Activated CD4-positive, alpha-beta T cell treated with anti-CD3 and anti-CD28 coated beads, Interleukin-2, amount 10 ng/mL, durations not matched to agents 24 days and 14 days (primary cell): ENCODE results near the gene RNU1-3. TPM values are rescaled to one million over a fixed set of nuclear protein-coding genes. Genes with fewer than 3 reads are reported as not detected.

ENCODE experiments used
- DNase-seq: peaks from one replicate; pipeline ENCODE4 v3.0.0; 2022
- H3K27ac Mint-ChIP-seq: one replicate; pipeline ENCODE4 v1.8.0; 2022; ENCODE audit warnings: mild to moderate bottlenecking, mixed read lengths
- H3K27me3 Mint-ChIP-seq: one replicate; pipeline ENCODE4 v1.8.0; 2022; ENCODE audit warnings: mixed read lengths
- H3K36me3 Mint-ChIP-seq: one replicate; pipeline ENCODE4 v1.8.0; 2022; ENCODE audit warnings: low read depth, mild to moderate bottlenecking, mixed read lengths
- H3K4me1 Mint-ChIP-seq: one replicate; pipeline ENCODE4 v1.8.0; 2021; ENCODE audit warnings: mixed read lengths
- H3K4me3 Mint-ChIP-seq: one replicate; pipeline ENCODE4 v1.8.0; 2022; ENCODE audit warnings: mild to moderate bottlenecking, moderate library complexity, mixed read lengths
- H3K9me3 Mint-ChIP-seq: one replicate; pipeline ENCODE4 v1.8.0; 2021; ENCODE audit warnings: mixed read lengths
- intact Hi-C: fragments of 100-400 bp; cut with micrococcal nuclease; formaldehyde crosslinking; loops from one replicate; pipeline ENCODE4 v1.15.1; 2023
- total RNA-seq: library from RNA; stranded (reverse); gene quantifications from 2 replicates; pipeline ENCODE4 v1.2.3, GENCODE V29; 2022

The RNU1-3 gene
- total RNA-seq, 1 donor from 2014 or later: 1,962 TPM

- H3K27ac Mint-ChIP-seq: no peak overlapping the region
- peak; percentile 72 for DNase-seq
- H3K4me1 Mint-ChIP-seq: no peaks in the 10 kb centered on the region
- H3K27me3 Mint-ChIP-seq: no peaks in the 10 kb centered on the region
- no peaks in the 10 kb centered on the region for H3K9me3 Mint-ChIP-seq
- no peak overlapping the region for H3K4me3 Mint-ChIP-seq
- H3K36me3 Mint-ChIP-seq: no peaks in the 10 kb centered on the region
- intact Hi-C loops: no loop called here
Measured at GRCh38 chr1:16617114-16617631, 49.6 kb downstream of the RNU1-3 start.

Other genes with a start within 250 kb of the RNU1-3 start
- gene SPATA21, start 229.5 kb downstream of the RNU1-3 start, total RNA-seq: not detected in 2 replicates
- gene NECAP2, start 226.2 kb downstream of the RNU1-3 start, total RNA-seq: 74.1 and 76.8 TPM in 2 replicates
- gene RNU1-1, start 152.7 kb downstream of the RNU1-3 start, total RNA-seq: 1,962 and 2,189 TPM in 2 replicates
- gene NBPF1, start 53.4 kb downstream of the RNU1-3 start, total RNA-seq: 4.2 and 5.1 TPM in 2 replicates
- gene RNU1-4, start 73.6 kb upstream of the RNU1-3 start, total RNA-seq: 1,962 and 2,189 TPM in 2 replicates
- gene RNU1-2, start 229.0 kb upstream of the RNU1-3 start, total RNA-seq: 1,962 and 2,189 TPM in 2 replicates